MCF 10A (cell line): ENCODE measurements around the gene PIPOX. TPM values are rescaled to one million over a fixed set of nuclear protein-coding genes. Genes with fewer than 3 reads are reported as not detected.

ENCODE experiments used
- BruUV-seq: library from RNA; stranded (reverse); fragments of 400-500 nt; replicated peaks from 2 replicates; lab custom pipeline; 2021; lab: Mats Ljungman, UMichigan
- CTCF ChIA-PET: fragments of 300-600 bp; sonication (Branson Sonifier 250); formaldehyde crosslinking; extraction: SDS; loops from one replicate; lab custom pipeline; 2021; ENCODE audit warnings: antibody characterized with exemption, inconsistent platforms; lab: Yijun Ruan, JAX
- POLR2A ChIA-PET: fragments of 300-600, 350-650 bp; sonication (Branson Sonifier 250); formaldehyde crosslinking; extraction: SDS; loops from one replicate; lab custom pipeline; 2020; ENCODE audit warnings: antibody characterized with exemption, inconsistent platforms; lab: Yijun Ruan, JAX
- DNase-seq: peaks from one replicate; pipeline ENCODE4 v3.0.0-alpha.2; 2018; ENCODE audit not compliant: unreplicated experiment
- H3K27ac Mint-ChIP-seq: one replicate; pipeline ENCODE4 v1.8.0; 2022; ENCODE audit warnings: mild to moderate bottlenecking, low read depth, mixed read lengths; ENCODE audit not compliant: unreplicated experiment
- H3K27me3 Mint-ChIP-seq: one replicate; pipeline ENCODE4 v1.8.0; 2022; ENCODE audit warnings: mixed read lengths; ENCODE audit not compliant: insufficient read depth, unreplicated experiment
- H3K36me3 Mint-ChIP-seq: one replicate; pipeline ENCODE4 v1.8.0; 2022; ENCODE audit warnings: mild to moderate bottlenecking, moderate library complexity, mixed read lengths; ENCODE audit not compliant: insufficient read depth, unreplicated experiment
- H3K4me1 Mint-ChIP-seq: one replicate; pipeline ENCODE4 v1.8.0; 2022; ENCODE audit warnings: mixed read lengths; ENCODE audit not compliant: insufficient read depth, unreplicated experiment
- H3K4me3 Mint-ChIP-seq: one replicate; pipeline ENCODE4 v1.8.0; 2022; ENCODE audit warnings: mild to moderate bottlenecking, moderate library complexity, mixed read lengths; ENCODE audit not compliant: unreplicated experiment
- H3K9me3 Mint-ChIP-seq: one replicate; pipeline ENCODE4 v1.8.0; 2022; ENCODE audit warnings: mixed read lengths; ENCODE audit not compliant: unreplicated experiment
- intact Hi-C: fragments of 100-400 bp; cut with micrococcal nuclease; formaldehyde crosslinking; loops from 2 replicates; pipeline ENCODE4 v1.14.1; 2022
- total RNA-seq: library from RNA; stranded (reverse); gene quantifications from 2 replicates; pipeline ENCODE4 v1.2.3, GENCODE V29; 2022
- TF ChIP-seq, protein P1 (sequence below): fragments of 200-600 bp; IDR thresholded peaks from one replicate; pipeline ENCODE4 v1.8.0; 2022; ENCODE audit warnings: antibody characterized with exemption, mild to moderate bottlenecking; ENCODE audit not compliant: unreplicated experiment

The PIPOX gene
- total RNA-seq, 1 experiment from 2014 or later, result not detected

- H3K9me3 Mint-ChIP-seq, result no peaks in the 10 kb centered on the region
- no peaks in the 10 kb centered on the region for H3K27me3 Mint-ChIP-seq
- no peaks in the 10 kb centered on the region for H3K4me1 Mint-ChIP-seq
- peaks cover 17% of the 10 kb centered on the region for H3K36me3 Mint-ChIP-seq
- no peak overlapping the region for H3K4me3 Mint-ChIP-seq
- no peak overlapping the region for H3K27ac Mint-ChIP-seq
- TF ChIP-seq, protein P1, sequence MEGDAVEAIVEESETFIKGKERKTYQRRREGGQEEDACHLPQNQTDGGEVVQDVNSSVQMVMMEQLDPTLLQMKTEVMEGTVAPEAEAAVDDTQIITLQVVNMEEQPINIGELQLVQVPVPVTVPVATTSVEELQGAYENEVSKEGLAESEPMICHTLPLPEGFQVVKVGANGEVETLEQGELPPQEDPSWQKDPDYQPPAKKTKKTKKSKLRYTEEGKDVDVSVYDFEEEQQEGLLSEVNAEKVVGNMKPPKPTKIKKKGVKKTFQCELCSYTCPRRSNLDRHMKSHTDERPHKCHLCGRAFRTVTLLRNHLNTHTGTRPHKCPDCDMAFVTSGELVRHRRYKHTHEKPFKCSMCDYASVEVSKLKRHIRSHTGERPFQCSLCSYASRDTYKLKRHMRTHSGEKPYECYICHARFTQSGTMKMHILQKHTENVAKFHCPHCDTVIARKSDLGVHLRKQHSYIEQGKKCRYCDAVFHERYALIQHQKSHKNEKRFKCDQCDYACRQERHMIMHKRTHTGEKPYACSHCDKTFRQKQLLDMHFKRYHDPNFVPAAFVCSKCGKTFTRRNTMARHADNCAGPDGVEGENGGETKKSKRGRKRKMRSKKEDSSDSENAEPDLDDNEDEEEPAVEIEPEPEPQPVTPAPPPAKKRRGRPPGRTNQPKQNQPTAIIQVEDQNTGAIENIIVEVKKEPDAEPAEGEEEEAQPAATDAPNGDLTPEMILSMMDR, result no peak
- ChIA-PET CTCF (interaction anchor here (0.7 to 1.4 kb wide), 4 partner anchors 41 to 111 kb away, joined by 3 to 4 read pairs (median 3); no protein-coding TSS in a partner anchor), POLR2A (interaction anchor here (0.7 kb wide), 1 partner anchor 37 kb away, joined by 3 read pairs; no protein-coding TSS in a partner anchor)
- no TSS peak for BruUV-seq
- intact Hi-C loops, result no loop called here
- no peak for DNase-seq
Observed at GRCh38 chr17:29076722-29077121, 33.8 kb downstream of the PIPOX start.

DNA sequence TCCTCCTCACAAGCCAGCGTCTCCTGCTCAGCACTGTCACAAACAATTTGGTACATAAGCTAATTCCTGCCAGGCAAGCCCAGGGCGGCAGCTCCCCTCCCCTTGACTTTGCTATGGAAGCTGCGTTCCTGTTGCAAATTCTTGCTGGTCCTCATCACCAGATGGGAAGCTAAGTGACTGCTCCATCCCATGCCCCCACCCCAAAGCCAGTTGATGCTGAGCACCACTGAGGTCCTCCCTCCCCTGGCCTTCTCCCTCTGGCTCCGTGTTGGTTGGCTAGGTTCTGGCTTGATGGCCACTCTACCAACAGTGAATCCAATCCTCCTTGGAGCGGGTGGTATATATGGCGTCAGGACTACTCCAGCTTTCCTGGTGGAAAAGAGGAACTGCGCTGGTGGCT lies 34.4 kb downstream of the PIPOX start:
- Mint-ChIP-seq H3K4me1 (no peaks in the 10 kb centered on the region), H3K4me3 (no peak overlapping the region), H3K27me3 (no peaks in the 10 kb centered on the region), H3K9me3 (no peaks in the 10 kb centered on the region), H3K27ac (no peak overlapping the region), H3K36me3 (peaks cover 20% of the 10 kb centered on the region)
- ChIA-PET POLR2A (interaction anchor here (0.7 kb wide), 1 partner anchor 113 kb away, joined by 3 read pairs; no protein-coding TSS in a partner anchor), CTCF (interaction anchor here (0.6 to 1.4 kb wide), 6 partner anchors 22 to 326 kb away, joined by 3 to 5 read pairs (median 3); no protein-coding TSS in a partner anchor)
- no peak for DNase-seq
- TF ChIP-seq, protein P1, result no peak
- BruUV-seq, result no TSS peak
- intact Hi-C loops, result no loop called here

- CTCF ChIA-PET, result interaction anchor here (1.3 to 1.8 kb wide), 3 partner anchors 33 to 113 kb away, joined by 3 to 7 read pairs (median 6); no protein-coding TSS in a partner anchor
- TF ChIP-seq, protein P1, result no peak
- intact Hi-C loops, result no loop called here
- no TSS peak for BruUV-seq
- Mint-ChIP-seq H3K9me3 (no peaks in the 10 kb centered on the region), H3K4me3 (no peak overlapping the region), H3K36me3 (peaks cover 20% of the 10 kb centered on the region), H3K27me3 (no peaks in the 10 kb centered on the region), H3K27ac (no peak overlapping the region), H3K4me1 (no peaks in the 10 kb centered on the region)
- DNase-seq, result peak; percentile 63
- POLR2A ChIA-PET, result interaction anchor here (0.6 to 1.0 kb wide), 3 partner anchors 43 to 95 kb away, joined by 3 read pairs; no protein-coding TSS in a partner anchor
Observed at GRCh38 chr17:29078183-29079045, 35.5 kb downstream of the PIPOX start.

DNA sequence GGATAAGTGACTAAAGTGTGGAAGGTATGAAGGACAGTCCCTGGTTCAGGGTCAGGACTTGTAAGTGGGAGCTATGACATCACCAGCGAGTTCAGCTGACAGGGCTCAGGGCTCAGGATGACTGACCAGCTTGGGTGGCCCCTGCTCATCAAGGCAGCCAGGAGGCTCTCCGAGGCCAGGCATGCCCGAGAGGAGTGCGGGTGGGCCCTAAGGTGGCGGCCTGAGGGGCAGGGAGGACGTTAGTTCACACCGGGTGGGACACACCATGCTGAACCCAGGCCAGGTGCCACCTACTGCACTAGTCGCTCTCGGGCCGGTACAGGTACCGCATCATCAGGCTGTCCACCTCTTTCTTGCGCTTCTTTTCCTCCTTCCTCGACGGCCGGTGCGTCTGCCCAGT lies 36.5 kb downstream of the PIPOX start:
- DNase-seq, result no peak
- POLR2A ChIA-PET, result interaction anchor here (1.0 kb wide), 1 partner anchor 44 kb away, joined by 3 read pairs; no protein-coding TSS in a partner anchor
- Mint-ChIP-seq H3K27ac (no peak overlapping the region), H3K9me3 (no peaks in the 10 kb centered on the region), H3K4me1 (no peaks in the 10 kb centered on the region), H3K27me3 (no peaks in the 10 kb centered on the region), H3K36me3 (peaks cover 20% of the 10 kb centered on the region), H3K4me3 (no peak overlapping the region)
- intact Hi-C loops, result no loop called here
- BruUV-seq, result no TSS peak
- TF ChIP-seq, protein P1, result no peak
- CTCF ChIA-PET, result interaction anchor here (1.3 to 1.8 kb wide), 3 partner anchors 32 to 114 kb away, joined by 3 to 7 read pairs (median 6); no protein-coding TSS in a partner anchor
